ENCODE results near the gene TNIK. TPM values are rescaled to one million over a fixed set of nuclear protein-coding genes. Genes with fewer than 3 reads are reported as not detected.

TNIK gene
- total and polyA plus RNA-seq, 2 experiments from 2014 or later = 14.6 to 34.3 TPM

DNA sequence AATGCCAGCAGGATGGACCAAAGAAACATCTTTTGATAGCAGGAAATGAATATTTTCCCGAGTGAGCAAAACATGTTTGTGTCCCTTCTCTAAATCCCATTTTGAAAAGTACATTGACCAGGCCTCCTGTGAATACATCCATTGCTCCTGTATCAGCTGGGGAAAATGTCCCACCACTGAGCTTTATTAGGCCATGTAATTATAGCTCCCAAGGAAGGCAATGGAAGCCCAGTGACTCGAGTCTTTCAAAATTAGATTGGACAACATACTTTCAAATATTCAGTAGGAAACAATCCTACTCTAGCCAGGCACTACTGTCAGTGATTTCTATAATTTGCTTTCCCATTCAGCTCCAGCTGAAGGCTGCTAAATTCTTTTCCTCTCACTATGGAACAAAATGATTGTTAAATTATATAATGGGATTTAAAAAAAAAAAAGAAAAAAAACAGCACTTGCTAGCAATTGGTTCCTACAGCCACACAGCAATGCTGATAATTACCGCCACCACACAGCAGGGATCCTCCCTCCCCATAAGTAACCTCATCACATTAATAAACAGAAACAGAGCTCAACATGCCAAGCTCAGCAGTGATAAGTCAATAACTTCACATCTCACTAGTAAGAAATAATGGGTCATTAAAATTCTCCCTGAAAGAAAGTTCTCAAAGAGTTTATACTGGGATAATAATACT is 261.3 kb downstream of the TNIK start:
- H3K27ac Mint-ChIP-seq = no peak overlapping the region
- H3K36me3 ChIP-seq (ENCODE audit: insufficient read depth) = no peaks in the 10 kb centered on the region
- no peaks in the 10 kb centered on the region for H3K27me3 ChIP-seq (ENCODE audit: insufficient read depth)
- no peaks in the 10 kb centered on the region for H3K36me3 Mint-ChIP-seq (ENCODE audit: low read depth)
- no peak overlapping the region for H3K4me2 ChIP-seq
- 0 out of 2 replicates have a peak, but pooled peaks cover 12% of the 10 kb centered on the region for H3K4me1 ChIP-seq (ENCODE audit: insufficient read depth)
- no peak overlapping the region for H3K4me3 ChIP-seq
- H3F3A ChIP-seq (replicated peaks; ENCODE audit: low read depth) = no peaks in the 10 kb centered on the region
- H4K20me1 ChIP-seq (replicated peaks; ENCODE audit: insufficient read depth) = no peaks in the 10 kb centered on the region
- TF ChIP-seq ZNF462 (CRISPR knock-in tag; IDR thresholded peaks at IDR 0.05) (no peak), CREB1 (CRISPR knock-in tag; IDR thresholded peaks at IDR 0.05; ENCODE audit: low read depth) (no peak), JUNB (IDR thresholded peaks at IDR 0.05; ENCODE audit: unreplicated experiment) (no peak)
- no peaks in the 10 kb centered on the region for H3K9me2 ChIP-seq (ENCODE audit: insufficient read depth)
- H3K27ac ChIP-seq (ENCODE audit: low read depth) = no peak overlapping the region
- peaks cover 12% of the 10 kb centered on the region for H3K4me1 Mint-ChIP-seq
- no peak for ATAC-seq
- H3K27me3 Mint-ChIP-seq (ENCODE audit: insufficient read depth, low read depth, poor library complexity) = peaks cover 5% of the 10 kb centered on the region
- no peaks in the 10 kb centered on the region for H3K9me3 Mint-ChIP-seq
- no peaks in the 10 kb centered on the region; the same call in 1 of the 2 replicates for H3K79me2 ChIP-seq (replicated peaks; ENCODE audit: insufficient read depth)
- H2AFZ ChIP-seq = no peak overlapping the region
- no peak for DNase-seq (ENCODE audit: low spot score)
- H3K4me3 Mint-ChIP-seq = no peak overlapping the region

- H3K4me2 ChIP-seq = no peak overlapping the region
Measured at GRCh38 chr3:171195686-171196085, 264.5 kb downstream of the TNIK start.

More at GRCh38 chr3:171195686-171196085, 264.5 kb downstream of the TNIK start:
- H3K79me2 ChIP-seq (replicated peaks; ENCODE audit: insufficient read depth) = no peaks in the 10 kb centered on the region; the same call in 1 of the 2 replicates
- H3K4me3 ChIP-seq = no peak overlapping the region
- H2AFZ ChIP-seq = no peak overlapping the region
- Mint-ChIP-seq H3K27ac (peak overlapping the region; percentile 25; the same call in 1 of the 2 replicates), H3K4me3 (no peak overlapping the region), H3K4me1 (peaks cover 23% of the 10 kb centered on the region), H3K36me3 (ENCODE audit: low read depth) (no peaks in the 10 kb centered on the region), H3K27me3 (ENCODE audit: insufficient read depth, low read depth, poor library complexity) (peaks cover 5% of the 10 kb centered on the region), H3K9me3 (no peaks in the 10 kb centered on the region)
- H3K9me2 ChIP-seq (ENCODE audit: insufficient read depth) = no peaks in the 10 kb centered on the region
- H3K27me3 ChIP-seq (ENCODE audit: insufficient read depth) = no peaks in the 10 kb centered on the region
- H4K20me1 ChIP-seq (replicated peaks; ENCODE audit: insufficient read depth) = no peaks in the 10 kb centered on the region
- no peaks in the 10 kb centered on the region for H3F3A ChIP-seq (replicated peaks; ENCODE audit: low read depth)
- 0 out of 2 replicates have a peak, but pooled peaks cover 12% of the 10 kb centered on the region for H3K4me1 ChIP-seq (ENCODE audit: insufficient read depth)
- no peak overlapping the region for H3K27ac ChIP-seq (ENCODE audit: low read depth)
- DNase-seq (ENCODE audit: low spot score) = no peak
- ATAC-seq = no peak
- TF ChIP-seq CTCF (conservative IDR thresholded peaks at IDR 0.05; ENCODE audit: low read depth in 2 of 2) = peak in 1 of 2 experiments; percentile 46; a peak in 2 of 4 replicates
- TF ChIP-seq STAT1 (IDR thresholded peaks at IDR 0.05; ENCODE audit: unreplicated experiment) = no peak
- H3K36me3 ChIP-seq (ENCODE audit: insufficient read depth) = no peaks in the 10 kb centered on the region
